Spinal cord (tissue), 10 donors: ENCODE results near the gene NAGS. TPM values are rescaled to one million over a fixed set of nuclear protein-coding genes. Genes with fewer than 3 reads are reported as not detected.
"Not testable (repeated sequence)": the region's sequence is repeated elsewhere in the genome, so short reads cannot be mapped to it uniquely, and the experiment has no call there.

Experiments
- DNase-seq, 6 donors: peaks; one replicate each; pipeline versions ENCODE4 v3.0.0 to v3.0.0-alpha.2; 2013 to 2015; ENCODE audit warnings: low spot score in 6 of 6, low read depth in 4 of 6
- H3K27ac ChIP-seq: one replicate; pipeline ENCODE4 v1.5.1; 2013; ENCODE audit warnings: low read depth, low read length, control low read depth
- H3K27me3 ChIP-seq: one replicate; pipeline ENCODE4 v1.6.1; 2013; ENCODE audit warnings: low read length; ENCODE audit not compliant: control insufficient read depth, insufficient read depth
- H3K36me3 ChIP-seq: one replicate; pipeline ENCODE4 v1.6.1; 2013; ENCODE audit warnings: low read length; ENCODE audit not compliant: control insufficient read depth, insufficient read depth
- H3K4me1 ChIP-seq: one replicate; pipeline ENCODE4 v1.6.1; 2013; ENCODE audit warnings: low read length; ENCODE audit not compliant: control insufficient read depth, insufficient read depth
- H3K4me3 ChIP-seq: one replicate; pipeline ENCODE4 v1.5.1; 2013; ENCODE audit warnings: low read depth, low read length, control low read depth
- H3K9me3 ChIP-seq: one replicate; pipeline ENCODE4 v1.6.1; 2013; ENCODE audit warnings: low read length; ENCODE audit not compliant: control insufficient read depth, insufficient read depth
- WGBS: methylation state at CpG from one replicate; pipeline ENCODE4 v1.1.5; 2013; ENCODE audit warnings: missing lambda C conversion rate; ENCODE audit not compliant: insufficient coverage; 5-methylcytosine and 5-hydroxymethylcytosine counted together
- polyA plus RNA-seq, 2 donors: library from polyadenylated mRNA; unstranded; fragments of 120-200 nt; gene quantifications; one replicate each; pipeline ENCODE4 v1.2.1, GENCODE V29; 2013; ENCODE audit not compliant: insufficient read length in 2 of 2
- total RNA-seq, 2 donors: library from RNA; depleted of rRNA in 1 of 2; stranded (reverse); fragments of 120-200 nt in 1 of 2; fragments of >200 nt in 1 of 2; gene quantifications; one replicate each; pipeline versions ENCODE4 v1.2.3 to v1.2.4, GENCODE V29; 2013 to 2014
- donor health status: healthy.

The NAGS gene
- total and polyA plus RNA-seq, 4 donors, result 1.4 to 3.5 (median 1.8) TPM

- peak; percentile 83 to 98 (median 88) for DNase-seq
- Histone ChIP-seq H3K4me3 (peak within 1 kb of the TSS; percentile 99), H3K4me1 (peaks cover 29% of the 10 kb centered on the region), H3K27ac (peak within 1 kb of the TSS; percentile 89), H3K9me3 (no peaks in the 10 kb centered on the region), H3K36me3 (peaks cover 31% of the 10 kb centered on the region), H3K27me3 (no peaks in the 10 kb centered on the region)
- WGBS, result under 1% methylated on average over 40 of the region's 43 CpGs
These were observed 10.2 kb downstream of the NAGS start, which contains the start of gene TMEM101 for GRCh38 chr17:44014437-44015172. TSS of gene TMEM101 (minus strand) at chr17:44014963. CDS start at chr17:44014952, 11 bp downstream.

- not testable (repeated sequence) for H3K4me3 ChIP-seq, H3K27me3 ChIP-seq, H3K9me3 ChIP-seq, H3K27ac ChIP-seq, DNase-seq
- WGBS, result 93% methylated on average over 3 of the region's 7 CpGs
- H3K4me1 ChIP-seq, result peaks cover 16% of the 10 kb centered on the region
- peaks cover 37% of the 10 kb centered on the region for H3K36me3 ChIP-seq
These were observed 16.8 kb downstream of the NAGS start for GRCh38 chr17:44021227-44021626.

GRCh38 chr17:44022246-44022645, 17.8 kb downstream of the NAGS start:
- DNase-seq, result no peak
- no peak overlapping the region for H3K27ac ChIP-seq
- peaks cover 37% of the 10 kb centered on the region for H3K36me3 ChIP-seq
- peaks cover 16% of the 10 kb centered on the region for H3K4me1 ChIP-seq
- no peaks in the 10 kb centered on the region for H3K9me3 ChIP-seq
- H3K4me3 ChIP-seq, result no peak overlapping the region
- WGBS, result 83% methylated on average over 1 of the region's 2 CpGs
- no peaks in the 10 kb centered on the region for H3K27me3 ChIP-seq

- Histone ChIP-seq H3K4me1 (peaks cover 16% of the 10 kb centered on the region), H3K4me3 (no peak overlapping the region), H3K36me3 (peaks cover 38% of the 10 kb centered on the region), H3K27me3 (no peaks in the 10 kb centered on the region), H3K27ac (no peak overlapping the region), H3K9me3 (no peaks in the 10 kb centered on the region)
- no peak for DNase-seq
- WGBS, result 84% methylated on average over 22 of the region's 22 CpGs
These were observed 19.3 kb downstream of the NAGS start for GRCh38 chr17:44023545-44024270.

- Histone ChIP-seq H3K4me1 (peaks cover 16% of the 10 kb centered on the region), H3K36me3 (peaks cover 38% of the 10 kb centered on the region), H3K27me3 (no peaks in the 10 kb centered on the region), H3K4me3 (no peak overlapping the region), H3K27ac (no peak overlapping the region), H3K9me3 (no peaks in the 10 kb centered on the region)
- 21% methylated on average over 6 of the region's 6 CpGs for WGBS
- peak in 2 of 6 donors; percentile 76 to 84 for DNase-seq
These were observed 19.8 kb downstream of the NAGS start for GRCh38 chr17:44024271-44024663.

GRCh38 chr17:44024853-44025252, 20.4 kb downstream of the NAGS start:
- peaks cover 41% of the 10 kb centered on the region for H3K36me3 ChIP-seq
- WGBS, result 69% methylated on average over 4 of the region's 4 CpGs
- DNase-seq, result no peak
- H3K4me3 ChIP-seq, result no peak overlapping the region
- H3K4me1 ChIP-seq, result peaks cover 16% of the 10 kb centered on the region
- no peaks in the 10 kb centered on the region for H3K9me3 ChIP-seq
- no peak overlapping the region for H3K27ac ChIP-seq
- no peaks in the 10 kb centered on the region for H3K27me3 ChIP-seq

- Histone ChIP-seq H3K4me3 (no peak overlapping the region), H3K27ac (no peak overlapping the region), H3K9me3 (no peaks in the 10 kb centered on the region), H3K36me3 (peaks cover 34% of the 10 kb centered on the region), H3K27me3 (no peaks in the 10 kb centered on the region), H3K4me1 (peaks cover 2% of the 10 kb centered on the region)
- no peak for DNase-seq
- 94% methylated on average over 4 of the region's 5 CpGs for WGBS
These were observed 25.3 kb downstream of the NAGS start for GRCh38 chr17:44029736-44030135.

GRCh38 chr17:44030482-44030881, 26.1 kb downstream of the NAGS start:
- Histone ChIP-seq H3K9me3 (no peaks in the 10 kb centered on the region), H3K27me3 (no peaks in the 10 kb centered on the region), H3K4me3 (no peak overlapping the region), H3K4me1 (no peaks in the 10 kb centered on the region), H3K36me3 (peaks cover 29% of the 10 kb centered on the region), H3K27ac (no peak overlapping the region)
- DNase-seq, result no peak
- 100% methylated on average over 1 of the region's 3 CpGs for WGBS

- H3K4me1 ChIP-seq, result no peaks in the 10 kb centered on the region
- no peaks in the 10 kb centered on the region for H3K9me3 ChIP-seq
- no peak overlapping the region for H3K4me3 ChIP-seq
- H3K27ac ChIP-seq, result no peak overlapping the region
- H3K27me3 ChIP-seq, result no peaks in the 10 kb centered on the region
- no CpG with 5 or more reads among the region's 3 CpGs for WGBS
- H3K36me3 ChIP-seq, result peaks cover 43% of the 10 kb centered on the region
- DNase-seq, result no peak
These were observed 29.5 kb downstream of the NAGS start for GRCh38 chr17:44033861-44034408.
